Fibroblast of pulmonary artery (primary cell): ENCODE results near the gene CBLIF.

Experiments
- DNase-seq: peaks from one replicate; pipeline ENCODE4 v3.0.0-alpha.2; 2010; ENCODE audit warnings: low read depth
- H3K4me3 ChIP-seq: replicated peaks from 2 replicates; pipeline ENCODE4 v1.5.1; 2011; ENCODE audit warnings: low read depth, mild to moderate bottlenecking, control low read depth, low read length, moderate library complexity
- CTCF ChIP-seq: IDR thresholded peaks from 2 replicates; pipeline ENCODE4 v1.5.1; 2011; ENCODE audit warnings: mild to moderate bottlenecking, control low read depth, low read length, inconsistent platforms; ENCODE audit errors: missing control alignments

CBLIF gene

GRCh38 chr11:59810189-59810910 lies 34.9 kb downstream of the CBLIF start, which contains the start of gene MRPL16:
Gene MRPL16, minus strand, starts transcription at chr11:59810778. Its CDS starts 120 bp downstream, at chr11:59810658.
- peak; percentile 91 for DNase-seq
- no peak for TF ChIP-seq CTCF
- H3K4me3 ChIP-seq = peak within 1 kb of the TSS; percentile 86

- DNase-seq = no peak
- TF ChIP-seq CTCF = no peak
- no peak overlapping the region for H3K4me3 ChIP-seq
Measured at GRCh38 chr11:59807047-59807610, 38.2 kb downstream of the CBLIF start.

GRCh38 chr11:59804061-59804460 lies 41.2 kb downstream of the CBLIF start:
- no peak overlapping the region for H3K4me3 ChIP-seq
- no peak for TF ChIP-seq CTCF
- no peak for DNase-seq

- peak; percentile 55 for TF ChIP-seq CTCF
- DNase-seq = peak; percentile 76
Measured at GRCh38 chr11:59802639-59803176, 42.6 kb downstream of the CBLIF start.

GRCh38 chr11:59801981-59802638 lies 43.2 kb downstream of the CBLIF start:
- H3K4me3 ChIP-seq = no peak overlapping the region
- no peak for TF ChIP-seq CTCF
- peak; percentile 60 for DNase-seq

More at GRCh38 chr11:59802639-59803176, 42.6 kb downstream of the CBLIF start:
- H3K4me3 ChIP-seq = no peak overlapping the region

- TF ChIP-seq CTCF = no peak
- DNase-seq = no peak
Measured at GRCh38 chr11:59801160-59801706, 44.1 kb downstream of the CBLIF start.

More at GRCh38 chr11:59801160-59801706, 44.1 kb downstream of the CBLIF start:
- H3K4me3 ChIP-seq = no peak overlapping the region
